Measurements from ENCODE around the gene CABLES1.
"Not testable (repeated sequence)": the region's sequence is repeated elsewhere in the genome, so short reads cannot be mapped to it uniquely, and the experiment has no call there.

Gene CABLES1

DNA sequence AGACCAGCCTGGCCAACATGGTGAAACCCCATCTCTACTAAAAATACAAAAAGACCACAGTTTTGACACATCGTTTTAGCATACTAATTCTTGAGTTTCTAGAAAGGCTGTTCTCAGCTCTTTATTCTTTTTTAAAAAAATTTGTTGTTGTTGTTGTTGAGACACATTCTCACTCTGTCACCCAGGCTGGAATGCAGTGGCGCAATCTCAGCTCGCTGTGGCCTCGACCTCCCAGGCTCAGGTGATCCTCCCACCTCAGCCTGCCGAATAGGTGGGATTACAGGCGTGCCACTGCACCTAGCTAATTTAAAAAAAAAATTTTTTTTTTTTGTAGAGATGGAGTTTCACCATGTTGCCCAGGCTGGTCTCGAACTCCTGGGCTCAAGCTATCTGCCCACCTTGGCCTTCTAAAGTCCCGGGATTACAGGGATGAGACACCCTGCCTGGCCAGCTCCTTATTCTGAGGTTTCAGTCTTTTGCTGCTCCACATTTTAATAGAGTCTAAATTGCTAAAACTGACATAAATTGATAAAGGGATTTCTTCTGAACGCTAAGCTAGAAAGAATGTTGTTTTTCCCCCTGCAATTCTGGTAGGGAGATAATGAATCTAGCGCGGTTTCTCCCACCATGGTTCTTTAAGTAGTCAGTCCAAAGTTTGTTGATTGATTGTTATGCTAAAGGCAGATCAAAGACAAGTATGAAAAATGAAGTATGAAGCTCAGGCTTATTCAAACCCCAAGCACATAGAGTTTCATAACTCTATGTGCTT, 32.6 kb upstream of the CABLES1 start:
- Mint-ChIP-seq H3K4me3 (no peak overlapping the region), H3K9me3 (no peaks in the 10 kb centered on the region), H3K4me1 (ENCODE audit: low read depth) (no peaks in the 10 kb centered on the region), H3K27ac (no peak overlapping the region), H3K27me3 (ENCODE audit: low read depth) (peaks cover 5% of the 10 kb centered on the region), H3K36me3 (ENCODE audit: low read depth) (no peaks in the 10 kb centered on the region)

DNA sequence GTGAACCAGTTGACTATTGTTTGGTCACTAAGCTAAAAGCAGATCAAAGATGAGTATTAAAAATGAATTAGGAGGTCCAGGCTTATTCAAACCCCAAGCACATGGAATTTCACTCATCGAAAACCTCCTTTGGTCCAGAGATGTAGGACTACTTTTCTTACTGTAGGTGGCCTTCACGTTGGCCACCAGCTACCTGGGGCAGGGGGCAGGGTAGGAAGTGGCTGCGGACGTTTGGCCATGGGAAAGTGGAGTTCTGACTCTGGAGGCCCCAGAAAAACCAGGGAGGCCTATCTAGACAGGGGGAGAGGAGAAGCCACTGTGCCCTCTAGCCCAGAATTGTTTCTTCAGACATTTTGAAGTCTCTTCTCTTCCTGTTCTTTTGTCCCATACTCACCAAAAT, 31.8 kb upstream of the CABLES1 start:
- H3K36me3 Mint-ChIP-seq (ENCODE audit: low read depth), result no peaks in the 10 kb centered on the region
- H3K27ac Mint-ChIP-seq, result no peak overlapping the region
- H3K27me3 Mint-ChIP-seq (ENCODE audit: low read depth), result peaks cover 5% of the 10 kb centered on the region
- H3K4me3 Mint-ChIP-seq, result no peak overlapping the region
- H3K9me3 Mint-ChIP-seq, result no peaks in the 10 kb centered on the region
- H3K4me1 Mint-ChIP-seq (ENCODE audit: low read depth), result no peaks in the 10 kb centered on the region

DNA sequence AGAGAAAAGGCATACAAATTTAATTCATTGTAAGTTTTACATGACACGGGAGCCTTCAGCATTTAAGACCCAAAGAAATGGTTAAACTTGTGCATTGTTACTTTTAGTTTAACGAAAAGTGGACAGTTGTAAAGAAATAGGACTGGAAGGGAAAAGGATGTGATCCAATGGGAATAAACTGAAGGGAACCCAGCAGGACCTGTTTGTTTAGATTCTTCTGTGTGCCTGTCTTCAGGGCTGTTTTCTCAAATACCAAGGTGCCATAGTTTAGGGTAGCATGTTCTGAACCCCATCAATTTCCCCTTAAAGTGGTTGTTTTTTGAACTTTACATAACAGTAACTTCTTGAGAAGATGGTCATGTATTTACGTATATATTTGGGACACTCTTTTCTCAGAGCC, 30.3 kb upstream of the CABLES1 start:
- no peak overlapping the region for H3K27ac Mint-ChIP-seq

DNA sequence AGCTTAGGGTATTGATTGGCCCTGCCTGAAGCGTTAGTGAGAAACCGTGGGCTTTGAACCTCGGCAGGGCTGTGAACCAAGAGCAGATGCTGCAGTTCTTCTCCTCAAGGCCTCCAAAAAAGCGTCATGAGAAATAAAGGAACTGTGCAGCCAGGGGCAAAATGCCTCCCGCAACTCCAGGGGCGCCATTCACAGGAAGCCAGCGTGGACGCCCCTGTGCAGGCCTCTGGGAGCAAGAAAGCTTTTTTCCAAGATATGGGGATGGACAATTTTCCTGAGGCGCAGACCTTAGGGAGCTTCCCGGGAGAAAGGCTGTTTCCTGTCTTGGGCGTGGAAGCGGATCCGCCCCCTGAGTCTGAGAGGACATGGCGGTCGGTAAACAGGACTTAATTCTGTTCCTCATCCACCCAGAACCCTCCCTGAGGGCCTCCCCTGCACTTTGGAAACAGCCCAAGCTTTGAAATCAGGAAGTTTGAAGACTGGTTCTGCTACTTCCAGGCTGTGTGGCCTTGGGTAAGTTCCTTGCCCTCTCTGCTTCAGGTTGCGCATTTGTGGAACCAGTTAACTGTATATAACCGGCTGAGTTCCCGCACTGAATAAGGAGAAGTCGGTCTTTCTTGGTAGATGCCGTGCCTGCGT, 29.6 kb upstream of the CABLES1 start:
- H3K4me3 Mint-ChIP-seq, result no peak overlapping the region
- H3K36me3 Mint-ChIP-seq (ENCODE audit: low read depth), result no peaks in the 10 kb centered on the region
- H3K4me1 Mint-ChIP-seq (ENCODE audit: low read depth), result no peaks in the 10 kb centered on the region
- no peaks in the 10 kb centered on the region for H3K9me3 Mint-ChIP-seq
- H3K27me3 Mint-ChIP-seq (ENCODE audit: low read depth), result peaks cover 9% of the 10 kb centered on the region
- no peak overlapping the region for H3K27ac Mint-ChIP-seq

More for the DNA sequence above, 30.3 kb upstream of the CABLES1 start:
- H3K9me3 Mint-ChIP-seq, result no peaks in the 10 kb centered on the region
- no peaks in the 10 kb centered on the region for H3K36me3 Mint-ChIP-seq (ENCODE audit: low read depth)
- no peak overlapping the region for H3K4me3 Mint-ChIP-seq
- no peaks in the 10 kb centered on the region for H3K4me1 Mint-ChIP-seq (ENCODE audit: low read depth)
- peaks cover 9% of the 10 kb centered on the region for H3K27me3 Mint-ChIP-seq (ENCODE audit: low read depth)

DNA sequence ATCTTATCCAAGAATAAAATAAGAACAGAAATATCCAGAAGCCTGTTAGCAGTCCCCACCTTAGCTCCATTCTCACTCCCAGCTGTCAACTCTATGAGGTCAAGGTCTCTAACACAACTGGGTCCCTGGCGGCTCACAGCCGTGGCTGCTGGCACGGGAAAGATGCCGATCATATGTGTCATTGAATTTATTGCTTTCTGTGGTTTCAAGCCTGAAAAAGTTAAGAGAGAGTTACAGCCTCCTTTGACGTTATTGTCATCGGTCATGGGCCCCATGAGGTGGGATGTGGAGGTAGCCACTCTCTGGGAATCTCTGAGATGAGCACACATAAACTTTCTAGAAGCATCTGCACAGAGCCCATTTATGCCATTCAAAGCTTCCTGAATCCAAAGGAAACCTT, 28.7 kb upstream of the CABLES1 start:
- peaks cover 9% of the 10 kb centered on the region for H3K27me3 Mint-ChIP-seq (ENCODE audit: low read depth)
- no peak overlapping the region for H3K27ac Mint-ChIP-seq
- no peak overlapping the region for H3K4me3 Mint-ChIP-seq
- no peaks in the 10 kb centered on the region for H3K36me3 Mint-ChIP-seq (ENCODE audit: low read depth)
- H3K4me1 Mint-ChIP-seq (ENCODE audit: low read depth), result no peaks in the 10 kb centered on the region
- no peaks in the 10 kb centered on the region for H3K9me3 Mint-ChIP-seq

DNA sequence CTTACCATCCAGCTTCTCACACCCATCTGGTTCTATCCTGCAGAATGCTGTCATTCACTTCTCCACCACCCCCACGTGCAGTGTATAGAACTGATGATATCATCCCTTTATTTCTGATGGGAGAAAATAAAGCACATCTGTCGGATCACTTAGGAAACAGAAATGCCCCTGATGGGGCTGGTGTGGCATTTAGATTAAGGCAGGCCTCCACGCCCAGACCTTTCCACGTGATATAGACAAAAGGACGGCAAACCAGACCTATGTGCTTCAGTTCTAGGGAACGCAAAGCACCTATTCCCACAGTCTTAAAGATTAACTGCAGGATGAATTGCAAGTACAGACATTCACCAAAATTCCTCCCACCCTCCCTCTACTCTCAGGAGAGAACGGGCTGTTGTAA, 27.6 kb upstream of the CABLES1 start:
- Mint-ChIP-seq H3K36me3 (ENCODE audit: low read depth) (no peaks in the 10 kb centered on the region), H3K27me3 (ENCODE audit: low read depth) (peaks cover 12% of the 10 kb centered on the region), H3K9me3 (no peaks in the 10 kb centered on the region), H3K27ac (no peak overlapping the region), H3K4me3 (no peak overlapping the region), H3K4me1 (ENCODE audit: low read depth) (no peaks in the 10 kb centered on the region)

DNA sequence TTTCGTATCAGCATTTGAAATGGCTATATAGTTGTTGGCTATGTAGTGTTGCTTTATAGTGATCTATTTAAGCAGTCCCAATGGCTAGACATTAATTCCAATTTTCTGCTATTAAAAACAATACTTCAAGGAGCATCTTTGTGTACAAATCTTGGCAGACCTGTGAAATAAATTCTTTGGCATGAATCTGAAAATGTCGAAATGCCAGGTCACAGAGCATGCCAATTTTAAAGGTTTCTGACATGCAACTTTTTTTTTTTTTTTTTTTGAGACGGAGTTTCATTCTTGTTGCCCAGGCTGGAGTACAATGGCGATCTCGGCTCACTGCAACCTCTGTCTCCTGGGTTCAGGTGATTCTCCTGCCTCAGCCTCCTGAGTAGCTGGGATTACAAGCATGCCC, 26.8 kb upstream of the CABLES1 start:
- H3K27me3 Mint-ChIP-seq (ENCODE audit: low read depth), result peaks cover 14% of the 10 kb centered on the region
- no peaks in the 10 kb centered on the region for H3K9me3 Mint-ChIP-seq
- no peak overlapping the region for H3K4me3 Mint-ChIP-seq
- no peaks in the 10 kb centered on the region for H3K4me1 Mint-ChIP-seq (ENCODE audit: low read depth)
- no peak overlapping the region for H3K27ac Mint-ChIP-seq
- H3K36me3 Mint-ChIP-seq (ENCODE audit: low read depth), result no peaks in the 10 kb centered on the region

DNA sequence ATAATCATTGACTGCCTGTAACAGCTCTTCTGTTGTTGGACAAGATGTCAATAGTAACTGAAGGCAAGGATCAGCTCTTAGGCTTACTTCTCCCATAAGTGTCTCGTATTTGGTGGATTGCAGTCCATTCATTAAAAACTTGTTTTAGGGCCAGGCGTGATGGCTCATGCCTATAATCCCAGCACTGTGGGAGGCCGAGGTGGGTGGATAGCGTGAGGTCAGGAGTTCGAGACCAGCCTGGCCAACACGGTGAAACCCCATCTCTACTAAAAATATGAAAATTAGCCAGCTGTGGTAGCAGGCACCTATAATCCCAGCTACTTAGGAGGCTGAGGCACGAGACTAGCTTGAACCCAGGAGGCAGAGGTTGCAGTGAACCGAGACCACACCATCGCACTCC, 26.1 kb upstream of the CABLES1 start:
- H3K9me3 Mint-ChIP-seq; H3K36me3 Mint-ChIP-seq (ENCODE audit: low read depth); H3K4me1 Mint-ChIP-seq (ENCODE audit: low read depth); H3K4me3 Mint-ChIP-seq; H3K27ac Mint-ChIP-seq: not testable (repeated sequence)
- H3K27me3 Mint-ChIP-seq (ENCODE audit: low read depth), result peaks cover 21% of the 10 kb centered on the region

DNA sequence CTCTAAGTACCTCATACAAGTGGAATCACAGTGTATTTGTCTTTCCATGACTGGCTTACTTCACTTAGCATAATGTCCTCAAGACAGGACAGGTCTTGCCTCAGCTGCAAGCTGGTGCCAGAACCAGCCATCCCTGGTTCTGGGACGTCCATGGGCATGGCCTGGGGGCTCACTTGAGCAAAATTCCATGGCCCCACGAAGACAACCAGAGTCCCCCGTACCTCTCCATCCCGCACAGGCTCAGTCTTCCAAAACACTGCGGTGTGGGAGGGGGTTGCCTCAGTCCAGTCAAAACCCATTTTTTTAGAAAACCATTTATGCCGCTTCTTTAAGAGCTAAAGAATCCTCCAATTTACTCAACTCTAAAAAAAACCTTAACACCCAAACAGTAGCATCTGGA, 21.7 kb upstream of the CABLES1 start:
- H3K27me3 Mint-ChIP-seq (ENCODE audit: low read depth), result peaks cover 28% of the 10 kb centered on the region
- no peaks in the 10 kb centered on the region for H3K36me3 Mint-ChIP-seq (ENCODE audit: low read depth)
- no peaks in the 10 kb centered on the region for H3K9me3 Mint-ChIP-seq
- no peak overlapping the region for H3K4me3 Mint-ChIP-seq
- no peak overlapping the region for H3K27ac Mint-ChIP-seq
- peaks cover 2% of the 10 kb centered on the region for H3K4me1 Mint-ChIP-seq (ENCODE audit: low read depth)

DNA sequence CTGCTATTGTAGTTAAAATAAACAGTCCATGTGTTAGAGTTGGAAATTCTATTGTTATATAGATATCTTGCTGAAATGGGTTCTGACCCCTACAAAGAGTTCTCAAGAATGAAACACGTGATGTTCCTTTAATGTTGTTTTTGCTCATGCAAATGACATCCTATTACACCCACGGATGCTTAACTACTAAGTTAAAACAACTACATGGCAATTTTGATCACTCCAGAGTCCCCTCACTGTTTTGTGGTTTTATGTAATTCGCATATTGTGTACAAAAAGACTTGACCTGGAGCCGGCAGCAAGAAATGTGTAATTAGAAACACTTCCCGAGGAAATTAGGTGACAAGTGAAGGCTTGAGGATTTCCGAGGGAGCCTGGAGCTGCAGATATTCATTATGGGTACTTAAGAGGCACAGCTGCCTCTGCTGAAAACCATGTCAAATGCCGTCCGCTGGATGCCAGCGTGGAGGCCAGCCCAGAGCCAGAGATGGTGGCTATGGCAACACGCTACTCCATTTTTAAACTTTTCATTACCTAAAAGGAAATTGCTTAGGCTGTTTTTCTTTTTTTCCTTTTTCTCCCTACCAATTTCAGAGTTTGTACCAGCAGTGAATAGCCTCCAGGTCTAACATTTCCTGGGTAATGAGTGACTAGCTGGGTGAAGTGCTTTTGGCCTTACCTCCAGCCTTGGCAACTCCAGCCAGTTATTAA, 21.0 kb upstream of the CABLES1 start:
- Mint-ChIP-seq H3K9me3 (no peaks in the 10 kb centered on the region), H3K4me3 (no peak overlapping the region), H3K4me1 (ENCODE audit: low read depth) (peaks cover 2% of the 10 kb centered on the region), H3K27me3 (ENCODE audit: low read depth) (peaks cover 25% of the 10 kb centered on the region), H3K27ac (no peak overlapping the region), H3K36me3 (ENCODE audit: low read depth) (no peaks in the 10 kb centered on the region)

DNA sequence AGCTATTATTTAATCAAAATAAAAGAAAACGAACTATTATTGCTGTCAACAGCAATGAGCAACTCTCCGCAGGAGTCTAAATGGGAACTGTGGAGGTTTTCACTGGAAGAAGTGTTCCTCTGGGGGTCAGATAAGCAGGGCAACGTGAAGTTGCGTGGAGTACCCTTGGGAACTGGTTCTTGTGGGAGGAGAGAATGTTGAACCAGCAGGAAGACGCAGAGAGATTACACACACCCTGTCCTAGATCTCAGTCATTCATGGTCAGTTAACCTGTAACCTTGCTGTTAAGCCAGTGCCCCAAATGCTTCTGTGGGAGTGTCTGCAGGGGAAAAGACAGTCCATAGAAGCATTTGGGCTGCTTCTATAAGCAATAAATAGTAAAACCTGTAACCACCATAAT, 20.4 kb upstream of the CABLES1 start:
- H3K9me3 Mint-ChIP-seq, result no peaks in the 10 kb centered on the region
- H3K27me3 Mint-ChIP-seq (ENCODE audit: low read depth), result peaks cover 25% of the 10 kb centered on the region
- no peaks in the 10 kb centered on the region for H3K36me3 Mint-ChIP-seq (ENCODE audit: low read depth)
- H3K27ac Mint-ChIP-seq, result no peak overlapping the region
- H3K4me1 Mint-ChIP-seq (ENCODE audit: low read depth), result peaks cover 2% of the 10 kb centered on the region
- H3K4me3 Mint-ChIP-seq, result no peak overlapping the region

DNA sequence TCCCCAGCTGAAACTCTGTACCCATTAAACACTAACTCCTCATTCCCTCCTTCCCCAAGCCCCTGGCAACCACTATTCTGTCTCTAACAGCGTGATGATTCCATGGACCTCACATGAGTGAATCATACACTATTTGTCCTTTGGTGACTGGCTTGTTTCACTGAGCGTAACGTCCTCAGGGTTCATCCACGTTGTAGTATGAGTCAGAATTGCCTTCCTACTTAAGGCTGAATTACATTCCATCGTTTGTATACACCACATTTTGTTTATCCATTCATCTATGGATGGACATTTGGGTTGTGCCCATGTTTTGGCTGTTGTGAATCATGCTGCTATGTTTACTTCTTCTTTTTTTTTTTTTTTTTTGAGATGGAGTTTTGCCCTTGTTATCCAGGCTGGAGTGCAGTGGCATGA, 19.6 kb upstream of the CABLES1 start:
- Mint-ChIP-seq H3K27ac (no peak overlapping the region), H3K27me3 (ENCODE audit: low read depth) (peaks cover 25% of the 10 kb centered on the region), H3K9me3 (no peaks in the 10 kb centered on the region), H3K36me3 (ENCODE audit: low read depth) (no peaks in the 10 kb centered on the region), H3K4me3 (no peak overlapping the region), H3K4me1 (ENCODE audit: low read depth) (peaks cover 2% of the 10 kb centered on the region)

DNA sequence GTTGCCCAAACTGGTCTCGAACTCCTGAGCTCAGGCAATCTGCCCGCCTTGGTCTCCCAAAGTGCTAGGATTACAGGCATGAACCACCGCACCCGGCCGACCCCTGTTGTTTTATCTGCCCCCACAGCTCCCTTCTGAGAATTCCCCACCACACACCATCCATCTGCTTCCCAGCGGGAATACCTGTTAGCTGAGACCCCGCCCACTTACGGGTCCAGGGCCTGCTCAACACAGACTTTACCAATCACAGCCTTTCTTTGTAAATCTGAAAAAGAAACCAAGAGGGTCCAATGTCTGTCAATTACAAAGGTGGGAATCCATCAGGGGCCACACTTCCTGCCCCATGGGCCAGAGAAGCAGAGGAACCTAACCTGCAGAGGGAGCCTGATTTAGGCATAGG, 14.2 kb upstream of the CABLES1 start:
- H3K4me3 Mint-ChIP-seq, result no peak overlapping the region

DNA sequence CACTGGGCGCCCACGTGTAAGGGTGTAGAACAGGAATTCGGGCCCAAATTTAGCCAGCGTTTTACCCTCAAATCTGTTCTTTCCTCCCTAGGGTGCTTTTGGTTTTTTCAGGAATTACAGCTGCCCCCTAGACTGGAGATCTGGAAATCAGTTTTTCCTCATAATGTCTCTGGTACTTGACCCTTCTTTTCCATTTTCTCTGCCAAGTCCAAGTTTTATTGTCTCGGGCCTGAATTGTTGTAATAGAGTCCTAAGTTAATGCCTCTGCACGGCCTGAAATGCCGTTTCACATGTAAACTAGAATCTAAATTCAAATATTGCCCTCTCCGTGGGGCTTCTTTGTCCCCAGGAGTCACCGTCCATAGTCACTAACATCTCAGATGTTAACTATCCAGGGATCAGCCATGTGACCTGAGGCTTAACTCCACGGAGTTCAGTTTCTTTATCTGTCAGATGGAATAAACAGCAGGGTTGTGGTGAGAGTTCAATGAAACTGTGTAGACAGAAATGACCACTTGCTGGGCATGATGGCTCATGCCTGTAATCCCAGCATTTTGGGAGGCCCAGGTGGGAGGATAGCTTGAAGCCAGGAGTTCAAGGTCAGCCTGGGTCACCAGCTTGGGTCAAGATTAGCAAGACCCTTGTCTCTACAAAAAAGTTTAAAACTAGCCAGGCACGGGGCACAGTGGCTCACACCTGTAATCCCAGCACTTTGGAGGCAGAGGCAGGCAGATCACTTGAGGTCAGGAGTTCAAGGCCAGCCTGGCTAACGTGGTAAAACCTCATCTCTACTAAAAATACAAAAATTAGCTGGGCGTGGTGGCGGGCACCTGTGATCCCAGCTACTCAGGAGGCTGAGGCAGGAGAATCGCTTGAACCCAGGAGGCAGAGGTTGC, 12.7 kb upstream of the CABLES1 start:
- no peaks in the 10 kb centered on the region for H3K4me1 Mint-ChIP-seq (ENCODE audit: low read depth)
- no peak overlapping the region for H3K4me3 Mint-ChIP-seq
- peaks cover 9% of the 10 kb centered on the region for H3K27me3 Mint-ChIP-seq (ENCODE audit: low read depth)
- no peaks in the 10 kb centered on the region for H3K9me3 Mint-ChIP-seq
- H3K27ac Mint-ChIP-seq, result no peak overlapping the region
- no peaks in the 10 kb centered on the region for H3K36me3 Mint-ChIP-seq (ENCODE audit: low read depth)

More for the DNA sequence above, 14.2 kb upstream of the CABLES1 start:
- Mint-ChIP-seq H3K4me1 (ENCODE audit: low read depth) (no peaks in the 10 kb centered on the region), H3K9me3 (no peaks in the 10 kb centered on the region), H3K36me3 (ENCODE audit: low read depth) (no peaks in the 10 kb centered on the region), H3K27ac (no peak overlapping the region), H3K27me3 (ENCODE audit: low read depth) (peaks cover 9% of the 10 kb centered on the region)

Measured in T-helper 1 cell treated with Interleukin-12 subunit alpha and Interleukin-12 subunit beta and Interleukin-4 antibody, amounts not matched to agents 30 μg/mL and 1 μg/mL, for 36 hours (primary cell).